CD4-positive, CD25-positive, alpha-beta regulatory T cell (primary cell): ENCODE data around the gene FXYD5. TPM values are rescaled to one million over a fixed set of nuclear protein-coding genes. Genes with fewer than 3 reads are reported as not detected.

Experiments
- ATAC-seq, 2 donors: fragments of 150-1000 bp; cut with Tn5 transposase; one replicate each; pipeline ENCODE4 v1.10.0; 2021; ENCODE audit warnings: low read depth in 2 of 2, moderate number of reproducible peaks in 2 of 2, moderate library complexity in 1 of 2
- DNase-seq, 3 donors: peaks; one replicate each; pipeline versions ENCODE4 v3.0.0 to v3.0.0-alpha.2; 2012 to 2022; ENCODE audit warnings: mixed read lengths in 1 of 3
- H3K27ac ChIP-seq: one replicate; pipeline ENCODE4 v1.7.0; 2013; ENCODE audit warnings: mild to moderate bottlenecking, low read length; ENCODE audit not compliant: insufficient read depth, poor library complexity, severe bottlenecking
- H3K27me3 ChIP-seq: one replicate; pipeline ENCODE4 v1.7.0; 2013; ENCODE audit warnings: low read length; ENCODE audit not compliant: control insufficient read depth, insufficient read depth
- H3K36me3 ChIP-seq: one replicate; pipeline ENCODE4 v1.7.0; 2013; ENCODE audit warnings: mild to moderate bottlenecking, low read length, moderate library complexity; ENCODE audit not compliant: control insufficient read depth, insufficient read depth
- H3K4me1 ChIP-seq: 2 replicates; pipeline ENCODE4 v1.7.0; 2013; ENCODE audit warnings: mild to moderate bottlenecking, low read length; ENCODE audit not compliant: insufficient read depth, control insufficient read depth, poor library complexity, severe bottlenecking
- H3K4me3 ChIP-seq: one replicate; pipeline ENCODE4 v1.7.0; 2013; ENCODE audit warnings: low read depth, mild to moderate bottlenecking, low read length, moderate library complexity
- H3K9me3 ChIP-seq, 2 experiments: 1 replicate in 1 of 2; 2 replicates in 1 of 2; pipeline ENCODE4 v1.7.0; 2013; ENCODE audit warnings: low read length in 2 of 2, mild to moderate bottlenecking in 1 of 2, moderate library complexity in 1 of 2; ENCODE audit not compliant: control insufficient read depth in 2 of 2
- H3K27ac Mint-ChIP-seq, 3 donors: one replicate each; pipeline ENCODE4 v1.8.0; 2020 to 2022; ENCODE audit warnings: mild to moderate bottlenecking in 3 of 3, mixed read lengths in 3 of 3, moderate library complexity in 2 of 3
- H3K27me3 Mint-ChIP-seq: one replicate; pipeline ENCODE4 v1.8.0; 2022; ENCODE audit warnings: mild to moderate bottlenecking, mixed read lengths
- H3K36me3 Mint-ChIP-seq: one replicate; pipeline ENCODE4 v1.8.0; 2020; ENCODE audit warnings: mixed read lengths
- H3K4me1 Mint-ChIP-seq, 4 donors: one replicate each; pipeline ENCODE4 v1.8.0; 2020 to 2022; ENCODE audit warnings: mixed read lengths in 4 of 4, mild to moderate bottlenecking in 1 of 4
- H3K4me3 Mint-ChIP-seq, 4 donors: one replicate each; pipeline ENCODE4 v1.8.0; 2020 to 2022; ENCODE audit warnings: mild to moderate bottlenecking in 4 of 4, mixed read lengths in 4 of 4, moderate library complexity in 3 of 4
- H3K9me3 Mint-ChIP-seq, 7 donors: one replicate each; pipeline ENCODE4 v1.8.0; 2020 to 2022; ENCODE audit warnings: mixed read lengths in 7 of 7, mild to moderate bottlenecking in 3 of 7, moderate library complexity in 2 of 7
- polyA plus RNA-seq, 4 donors: library from polyadenylated mRNA; unstranded; fragments of 300-500 nt; fragmentation: Illumina TruSeq; gene quantifications; one replicate each; pipeline ENCODE4 v1.2.3, GENCODE V29; 2021
- total RNA-seq: library from RNA; stranded (reverse); gene quantifications from one replicate; pipeline ENCODE4 v1.2.3, GENCODE V29; 2022

Gene FXYD5
- total and polyA plus RNA-seq, 5 donors from 2014 or later = 465 to 575 (median 490) TPM

DNA sequence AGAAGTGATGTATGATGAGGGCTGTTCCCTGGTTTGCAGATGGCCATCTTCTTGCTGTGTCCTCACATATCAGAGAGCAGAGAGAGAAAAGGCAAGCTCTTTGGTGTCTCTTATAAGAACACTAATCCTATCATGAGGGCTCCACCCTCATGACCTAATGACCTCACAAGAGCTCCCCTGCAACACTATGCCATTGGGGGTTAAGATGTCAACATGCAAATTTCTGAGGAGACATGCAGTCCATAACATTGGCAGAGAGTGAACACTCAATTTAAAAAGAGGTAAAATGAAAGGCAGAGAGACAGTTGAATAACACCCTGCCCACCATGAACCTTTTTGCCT, 63.1 kb downstream of the FXYD5 start:
- peak overlapping the region in 2 of 3 donors; percentile 60 to 100 for H3K27ac Mint-ChIP-seq
- ATAC-seq (no peak), DNase-seq (no peak)
- Histone ChIP-seq H3K36me3 (no peaks in the 10 kb centered on the region), H3K4me1 (peaks cover 32% of the 10 kb centered on the region), H3K4me3 (no peak overlapping the region), H3K9me3 (peaks cover 0 to 3% of the 10 kb centered on the region in 2 experiments), H3K27me3 (no peaks in the 10 kb centered on the region), H3K27ac (no peak overlapping the region)
- H3K27me3 Mint-ChIP-seq = no peaks in the 10 kb centered on the region
- H3K9me3 Mint-ChIP-seq = peaks cover 0 to 6% (median 3%) of the 10 kb centered on the region in 7 donors
- peaks cover 6 to 71% (median 33%) of the 10 kb centered on the region in 4 donors for H3K4me1 Mint-ChIP-seq
- no peak overlapping the region for H3K4me3 Mint-ChIP-seq
- no peaks in the 10 kb centered on the region for H3K36me3 Mint-ChIP-seq

- Histone ChIP-seq H3K27me3 (no peaks in the 10 kb centered on the region), H3K27ac (no peak overlapping the region), H3K4me1 (peaks cover 28% of the 10 kb centered on the region), H3K4me3 (no peak overlapping the region), H3K9me3 (peaks cover 0 to 3% of the 10 kb centered on the region in 2 experiments), H3K36me3 (no peaks in the 10 kb centered on the region)
- Mint-ChIP-seq H3K9me3 (peaks cover 0 to 6% (median 3%) of the 10 kb centered on the region in 7 donors), H3K36me3 (peaks cover 3% of the 10 kb centered on the region), H3K27me3 (no peaks in the 10 kb centered on the region), H3K4me3 (no peak overlapping the region), H3K4me1 (peaks cover 2 to 70% (median 32%) of the 10 kb centered on the region in 4 donors), H3K27ac (peak overlapping the region in 1 of 3 donors; percentile 30)
- DNase-seq = no peak
- ATAC-seq = no peak
These were observed 64.5 kb downstream of the FXYD5 start for GRCh38 chr19:35219008-35219407.

Other genes starting within 250 kb of the FXYD5 start
- gene ZNF30, start 227.8 kb upstream of the FXYD5 start, total RNA-seq = 4.5 TPM
- 10 to 100 TPM in 1 of 4 donors, 1 to 10 TPM in 3; 3.0 to 15.2 (median 7.7) TPM for gene ZNF30, start 227.8 kb upstream of the FXYD5 start, polyA plus RNA-seq
- gene ZNF792, start 190.5 kb upstream of the FXYD5 start, total RNA-seq = 16.2 TPM
- gene ZNF792, start 190.5 kb upstream of the FXYD5 start, polyA plus RNA-seq = 10 to 100 TPM; 15.5 to 24.7 (median 19.9) TPM
- 179 TPM for gene GRAMD1A, start 154.4 kb upstream of the FXYD5 start, total RNA-seq
- 10 to 100 TPM; 25.7 to 39.4 (median 32.1) TPM for gene GRAMD1A, start 154.4 kb upstream of the FXYD5 start, polyA plus RNA-seq
- gene SCN1B, start 124.3 kb upstream of the FXYD5 start, total RNA-seq = 2.0 TPM
- under 1 TPM in 3 of 4 donors, not detected in 1; 0.08 to 0.23 (median 0.11) TPM for gene SCN1B, start 124.3 kb upstream of the FXYD5 start, polyA plus RNA-seq
- not detected for gene HPN, start 113.0 kb upstream of the FXYD5 start, total RNA-seq
- under 1 TPM in 2 of 4 donors, not detected in 2; 0.54 to 0.70 TPM for gene HPN, start 113.0 kb upstream of the FXYD5 start, polyA plus RNA-seq
- gene FXYD3, start 38.9 kb upstream of the FXYD5 start, total RNA-seq = not detected
- not detected for gene FXYD3, start 38.9 kb upstream of the FXYD5 start, polyA plus RNA-seq
- 0.64 TPM for gene LGI4, start 19.7 kb upstream of the FXYD5 start, total RNA-seq
- not detected for gene LGI4, start 19.7 kb upstream of the FXYD5 start, polyA plus RNA-seq
- gene FXYD1, start 15.9 kb upstream of the FXYD5 start, total RNA-seq = 1.6 TPM
- 1 to 10 TPM; 2.1 to 3.7 (median 2.7) TPM for gene FXYD1, start 15.9 kb upstream of the FXYD5 start, polyA plus RNA-seq
- 9.3 TPM for gene FXYD7, start 11.5 kb upstream of the FXYD5 start, total RNA-seq
- 1 to 10 TPM; 3.2 to 6.8 (median 4.7) TPM for gene FXYD7, start 11.5 kb upstream of the FXYD5 start, polyA plus RNA-seq
- not detected for gene FAM187B, start 74.0 kb downstream of the FXYD5 start, total RNA-seq
- not detected for gene FAM187B, start 74.0 kb downstream of the FXYD5 start, polyA plus RNA-seq
- gene LSR, start 94.3 kb downstream of the FXYD5 start, total RNA-seq = 28.1 TPM
- 10 to 100 TPM; 47.8 to 66.1 (median 53.7) TPM for gene LSR, start 94.3 kb downstream of the FXYD5 start, polyA plus RNA-seq
- 277 TPM for gene USF2, start 114.2 kb downstream of the FXYD5 start, total RNA-seq
- gene USF2, start 114.2 kb downstream of the FXYD5 start, polyA plus RNA-seq = 10 to 100 TPM in 1 of 4 donors, 1 to 10 TPM in 3; 5.9 to 10.1 (median 6.8) TPM
- gene HAMP, start 127.8 kb downstream of the FXYD5 start, total RNA-seq = 0.32 TPM
- not detected for gene HAMP, start 127.8 kb downstream of the FXYD5 start, polyA plus RNA-seq
- gene MAG, start 137.4 kb downstream of the FXYD5 start, total RNA-seq = not detected
- gene MAG, start 137.4 kb downstream of the FXYD5 start, polyA plus RNA-seq = under 1 TPM in 2 of 4 donors, not detected in 2; 0.16 to 0.28 TPM
- 3.3 TPM for gene CD22, start 174.5 kb downstream of the FXYD5 start, total RNA-seq
- gene CD22, start 174.5 kb downstream of the FXYD5 start, polyA plus RNA-seq = 1 to 10 TPM in 1 of 4 donors, under 1 TPM in 2, not detected in 1; 0.15 to 1.9 (median 0.39) TPM
- gene FFAR1, start 193.2 kb downstream of the FXYD5 start, total RNA-seq = not detected
- not detected for gene FFAR1, start 193.2 kb downstream of the FXYD5 start, polyA plus RNA-seq
- gene FFAR3, start 203.7 kb downstream of the FXYD5 start, total RNA-seq = 1.7 TPM
- under 1 TPM in 1 of 4 donors, not detected in 3; 0.39 TPM for gene FFAR3, start 203.7 kb downstream of the FXYD5 start, polyA plus RNA-seq
- gene GPR42, start 216.3 kb downstream of the FXYD5 start, total RNA-seq = not detected
- not detected for gene GPR42, start 216.3 kb downstream of the FXYD5 start, polyA plus RNA-seq